GM23338 (cell line): ENCODE measurements around the gene NR2C1. TPM values are rescaled to one million over a fixed set of nuclear protein-coding genes. Genes with fewer than 3 reads are reported as not detected.

ENCODE experiments used
- ATAC-seq: fragments of 200-7000 bp; cut with Tn5 transposase; 3 replicates; pipeline ENCODE4 v1.9.1; 2020
- DNase-seq: peaks from one replicate; pipeline ENCODE4 v3.0.0-alpha.2; 2015; ENCODE audit warnings: low spot score
- H2AFZ ChIP-seq: fragments of 200-600 bp; sonication (generic); 2 replicates; pipeline ENCODE4 v1.8.0; 2016; ENCODE audit warnings: antibody characterized with exemption, mild to moderate bottlenecking, moderate library complexity
- H3F3A ChIP-seq: fragments of 200-600 bp; sonication (generic); replicated peaks from 2 replicates; pipeline ENCODE4 v1.8.0; 2017; ENCODE audit warnings: antibody characterized with exemption, mixed run types, low read depth
- H3K27ac ChIP-seq: fragments of 200-600 bp; sonication (generic); 2 replicates; pipeline ENCODE4 v1.6.1; 2016; ENCODE audit warnings: low read depth
- H3K27me3 ChIP-seq: fragments of 200-600 bp; sonication (generic); 2 replicates; pipeline ENCODE4 v1.8.0; 2016; ENCODE audit warnings: mild to moderate bottlenecking, mixed run types, moderate library complexity; ENCODE audit not compliant: insufficient read depth
- H3K36me3 ChIP-seq: fragments of 200-600 bp; sonication (generic); 2 replicates; pipeline ENCODE4 v1.8.0; 2016; ENCODE audit warnings: mild to moderate bottlenecking; ENCODE audit not compliant: insufficient read depth
- H3K4me1 ChIP-seq: fragments of 200-600 bp; sonication (generic); 2 replicates; pipeline ENCODE4 v1.8.0; 2016; ENCODE audit warnings: mild to moderate bottlenecking, moderate library complexity; ENCODE audit not compliant: insufficient read depth
- H3K4me2 ChIP-seq: fragments of 200-600 bp; sonication (generic); 2 replicates; pipeline ENCODE4 v1.7.1; 2017; ENCODE audit warnings: mixed run types
- H3K4me3 ChIP-seq: fragments of 200-600 bp; sonication (generic); 2 replicates; pipeline ENCODE4 v1.6.1; 2016; ENCODE audit warnings: mixed run types
- H3K79me2 ChIP-seq: fragments of 200-600 bp; sonication (generic); replicated peaks from 2 replicates; pipeline ENCODE4 v1.8.0; 2017; ENCODE audit warnings: mild to moderate bottlenecking; ENCODE audit not compliant: insufficient read depth
- H3K9me2 ChIP-seq: fragments of 200-600 bp; sonication (generic); 2 replicates; pipeline ENCODE4 v1.8.0; 2017; ENCODE audit not compliant: insufficient read depth
- H4K20me1 ChIP-seq: fragments of 200-600 bp; sonication (generic); replicated peaks from 2 replicates; pipeline ENCODE4 v1.8.0; 2017; ENCODE audit warnings: mild to moderate bottlenecking; ENCODE audit not compliant: insufficient read depth
- H3K27ac Mint-ChIP-seq: 2 replicates; pipeline ENCODE4 v1.8.0; 2020; ENCODE audit warnings: inconsistent platforms, mild to moderate bottlenecking, moderate library complexity, mixed read lengths
- H3K27me3 Mint-ChIP-seq: 3 replicates; pipeline ENCODE4 v1.8.0; 2022; ENCODE audit warnings: low read depth, mild to moderate bottlenecking, moderate library complexity, mixed read lengths, inconsistent platforms; ENCODE audit not compliant: insufficient read depth, poor library complexity
- H3K36me3 Mint-ChIP-seq: 3 replicates; pipeline ENCODE4 v1.8.0; 2021; ENCODE audit warnings: low read depth, mild to moderate bottlenecking, inconsistent platforms, moderate library complexity, mixed read lengths
- H3K4me1 Mint-ChIP-seq: 3 replicates; pipeline ENCODE4 v1.8.0; 2020; ENCODE audit warnings: mild to moderate bottlenecking, inconsistent platforms, mixed read lengths
- H3K4me3 Mint-ChIP-seq: 3 replicates; pipeline ENCODE4 v1.8.0; 2021; ENCODE audit warnings: moderate library complexity, mild to moderate bottlenecking, inconsistent platforms, mixed read lengths
- H3K9me3 Mint-ChIP-seq: 3 replicates; pipeline ENCODE4 v1.8.0; 2020; ENCODE audit warnings: moderate library complexity, mild to moderate bottlenecking, inconsistent platforms, mixed read lengths
- CREB1 ChIP-seq: fragments of 250-450 bp; sonication (Bioruptor Pico); IDR thresholded peaks from 2 replicates; pipeline ENCODE4 v1.5.0; 2020; ENCODE audit warnings: low read depth, mild to moderate bottlenecking, moderate library complexity
- EZH2 ChIP-seq: fragments of 200-600 bp; sonication (generic); IDR thresholded peaks from one replicate; pipeline ENCODE4 v1.8.0; 2017; ENCODE audit warnings: antibody characterized with exemption, mild to moderate bottlenecking, low read depth; ENCODE audit not compliant: unreplicated experiment
- EZH2phosphoT487 ChIP-seq: fragments of 200-600 bp; sonication (generic); IDR thresholded peaks from one replicate; pipeline ENCODE4 v1.8.1; 2018; ENCODE audit warnings: antibody characterized with exemption; ENCODE audit not compliant: unreplicated experiment
- JUNB ChIP-seq: IDR thresholded peaks from one replicate; pipeline ENCODE4 v1.6.1; 2016; ENCODE audit warnings: antibody characterized with exemption; ENCODE audit not compliant: unreplicated experiment
- NANOG ChIP-seq: IDR thresholded peaks from 2 replicates; pipeline ENCODE4 v1.6.1; 2016; ENCODE audit warnings: antibody characterized with exemption, borderline replicate concordance
- POLR2AphosphoS5 ChIP-seq: IDR thresholded peaks from 2 replicates; pipeline ENCODE4 v1.6.1; 2016; ENCODE audit warnings: antibody characterized with exemption, low read depth
- STAT1 ChIP-seq: IDR thresholded peaks from one replicate; pipeline ENCODE4 v1.6.1; 2016; ENCODE audit warnings: antibody characterized with exemption; ENCODE audit not compliant: unreplicated experiment
- ZNF114 ChIP-seq: fragments of 250-450 bp; sonication (Bioruptor Pico); IDR thresholded peaks from 2 replicates; pipeline ENCODE4 v1.5.0; 2020; ENCODE audit warnings: mild to moderate bottlenecking, moderate library complexity
- ZNF331 ChIP-seq: fragments of 250-450 bp; sonication (Bioruptor Pico); IDR thresholded peaks from 2 replicates; pipeline ENCODE4 v1.5.0; 2020; ENCODE audit warnings: low read depth, mild to moderate bottlenecking, moderate library complexity
- polyA plus RNA-seq: library from polyadenylated mRNA; unstranded; fragments of >200 nt; fragmentation: Nextera tagmentation; extraction: Ambion mirVana; gene quantifications from 2 replicates; pipeline ENCODE4 v1.2.1, GENCODE V29; 2016
- total RNA-seq: library from RNA; depleted of rRNA; stranded (reverse); fragments of >200 nt; shearing (Covaris generic); gene quantifications from 2 replicates; pipeline ENCODE4 v1.2.3, GENCODE V29; 2014
- TF ChIP-seq, protein P1 (sequence below): IDR thresholded peaks from one replicate; pipeline ENCODE4 v1.6.1; 2018; ENCODE audit warnings: antibody characterized with exemption; ENCODE audit not compliant: unreplicated experiment
- TF ChIP-seq, protein P2 (sequence below): IDR thresholded peaks from 2 replicates; pipeline ENCODE4 v1.6.1; 2016; ENCODE audit warnings: antibody characterized with exemption
- TF ChIP-seq, protein P3 (sequence below), 2 experiments: fragments of 200-600 bp in 1 of 2; sonication (generic) in 1 of 2; conservative IDR thresholded peaks; 2 replicates each; pipeline versions ENCODE4 v1.5.1 to v1.6.1; 2016 to 2017; ENCODE audit warnings: antibody characterized with exemption in 2 of 2, low read depth in 2 of 2, mild to moderate bottlenecking in 2 of 2, moderate library complexity in 1 of 2
- TF ChIP-seq, protein P4 (sequence below): fragments of 250-450 bp; sonication (Bioruptor Pico); IDR thresholded peaks from 2 replicates; pipeline ENCODE4 v1.5.0; 2020; ENCODE audit warnings: mild to moderate bottlenecking, moderate library complexity

The NR2C1 gene
- total and polyA plus RNA-seq, 2 experiments from 2014 or later = 41.1 to 45.3 TPM

DNA sequence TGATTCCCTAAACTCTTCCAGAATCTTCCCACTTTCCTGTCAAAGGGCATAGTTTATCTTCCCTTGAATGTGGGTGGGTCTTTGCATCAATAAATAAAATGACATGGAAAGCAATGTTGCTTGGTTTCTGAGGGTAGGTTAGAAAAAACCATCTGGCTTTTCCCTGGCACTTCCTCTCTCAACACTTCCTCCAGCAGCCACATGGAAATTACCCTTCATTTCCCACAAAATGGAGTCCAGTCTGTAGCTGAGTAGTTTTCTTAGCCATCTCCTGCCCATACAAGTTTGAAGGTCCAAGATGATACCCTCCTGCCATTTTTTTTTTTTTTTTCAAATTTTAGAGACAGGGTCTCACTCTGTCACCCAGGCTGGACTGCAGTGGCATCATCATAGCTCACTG, 58.9 kb downstream of the NR2C1 start:
- no peaks in the 10 kb centered on the region for H3K4me1 ChIP-seq
- H3K4me3 ChIP-seq = no peak overlapping the region
- H4K20me1 ChIP-seq = no peaks in the 10 kb centered on the region
- H3K79me2 ChIP-seq = no peaks in the 10 kb centered on the region
- no peaks in the 10 kb centered on the region for H3K27me3 ChIP-seq
- H3K9me2 ChIP-seq = no peaks in the 10 kb centered on the region
- H3K27ac Mint-ChIP-seq = no peak overlapping the region
- H3K36me3 Mint-ChIP-seq = peaks cover 5% of the 10 kb centered on the region; the same call in 1 of the 3 replicates
- H3K27ac ChIP-seq = no peak overlapping the region
- H3F3A ChIP-seq = no peaks in the 10 kb centered on the region
- no peaks in the 10 kb centered on the region for H3K4me1 Mint-ChIP-seq
- no peaks in the 10 kb centered on the region for H3K27me3 Mint-ChIP-seq
- no peaks in the 10 kb centered on the region for H3K36me3 ChIP-seq
- H3K4me2 ChIP-seq = no peak overlapping the region
- ATAC-seq (no peak), DNase-seq (peak; percentile 13)
- H3K9me3 Mint-ChIP-seq = no peaks in the 10 kb centered on the region
- H2AFZ ChIP-seq = no peak overlapping the region
- TF ChIP-seq NANOG (no peak), POLR2AphosphoS5 (no peak), ZNF114 (CRISPR knock-in tag) (no peak), JUNB (no peak), EZH2phosphoT487 (no peak), EZH2 (no peak), CREB1 (CRISPR knock-in tag) (no peak), ZNF331 (CRISPR knock-in tag) (no peak), STAT1 (no peak)
- TF ChIP-seq, protein P1, sequence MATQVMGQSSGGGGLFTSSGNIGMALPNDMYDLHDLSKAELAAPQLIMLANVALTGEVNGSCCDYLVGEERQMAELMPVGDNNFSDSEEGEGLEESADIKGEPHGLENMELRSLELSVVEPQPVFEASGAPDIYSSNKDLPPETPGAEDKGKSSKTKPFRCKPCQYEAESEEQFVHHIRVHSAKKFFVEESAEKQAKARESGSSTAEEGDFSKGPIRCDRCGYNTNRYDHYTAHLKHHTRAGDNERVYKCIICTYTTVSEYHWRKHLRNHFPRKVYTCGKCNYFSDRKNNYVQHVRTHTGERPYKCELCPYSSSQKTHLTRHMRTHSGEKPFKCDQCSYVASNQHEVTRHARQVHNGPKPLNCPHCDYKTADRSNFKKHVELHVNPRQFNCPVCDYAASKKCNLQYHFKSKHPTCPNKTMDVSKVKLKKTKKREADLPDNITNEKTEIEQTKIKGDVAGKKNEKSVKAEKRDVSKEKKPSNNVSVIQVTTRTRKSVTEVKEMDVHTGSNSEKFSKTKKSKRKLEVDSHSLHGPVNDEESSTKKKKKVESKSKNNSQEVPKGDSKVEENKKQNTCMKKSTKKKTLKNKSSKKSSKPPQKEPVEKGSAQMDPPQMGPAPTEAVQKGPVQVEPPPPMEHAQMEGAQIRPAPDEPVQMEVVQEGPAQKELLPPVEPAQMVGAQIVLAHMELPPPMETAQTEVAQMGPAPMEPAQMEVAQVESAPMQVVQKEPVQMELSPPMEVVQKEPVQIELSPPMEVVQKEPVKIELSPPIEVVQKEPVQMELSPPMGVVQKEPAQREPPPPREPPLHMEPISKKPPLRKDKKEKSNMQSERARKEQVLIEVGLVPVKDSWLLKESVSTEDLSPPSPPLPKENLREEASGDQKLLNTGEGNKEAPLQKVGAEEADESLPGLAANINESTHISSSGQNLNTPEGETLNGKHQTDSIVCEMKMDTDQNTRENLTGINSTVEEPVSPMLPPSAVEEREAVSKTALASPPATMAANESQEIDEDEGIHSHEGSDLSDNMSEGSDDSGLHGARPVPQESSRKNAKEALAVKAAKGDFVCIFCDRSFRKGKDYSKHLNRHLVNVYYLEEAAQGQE = no peak
- TF ChIP-seq, protein P2, sequence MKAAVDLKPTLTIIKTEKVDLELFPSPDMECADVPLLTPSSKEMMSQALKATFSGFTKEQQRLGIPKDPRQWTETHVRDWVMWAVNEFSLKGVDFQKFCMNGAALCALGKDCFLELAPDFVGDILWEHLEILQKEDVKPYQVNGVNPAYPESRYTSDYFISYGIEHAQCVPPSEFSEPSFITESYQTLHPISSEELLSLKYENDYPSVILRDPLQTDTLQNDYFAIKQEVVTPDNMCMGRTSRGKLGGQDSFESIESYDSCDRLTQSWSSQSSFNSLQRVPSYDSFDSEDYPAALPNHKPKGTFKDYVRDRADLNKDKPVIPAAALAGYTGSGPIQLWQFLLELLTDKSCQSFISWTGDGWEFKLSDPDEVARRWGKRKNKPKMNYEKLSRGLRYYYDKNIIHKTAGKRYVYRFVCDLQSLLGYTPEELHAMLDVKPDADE = no peak
- TF ChIP-seq, protein P3, sequence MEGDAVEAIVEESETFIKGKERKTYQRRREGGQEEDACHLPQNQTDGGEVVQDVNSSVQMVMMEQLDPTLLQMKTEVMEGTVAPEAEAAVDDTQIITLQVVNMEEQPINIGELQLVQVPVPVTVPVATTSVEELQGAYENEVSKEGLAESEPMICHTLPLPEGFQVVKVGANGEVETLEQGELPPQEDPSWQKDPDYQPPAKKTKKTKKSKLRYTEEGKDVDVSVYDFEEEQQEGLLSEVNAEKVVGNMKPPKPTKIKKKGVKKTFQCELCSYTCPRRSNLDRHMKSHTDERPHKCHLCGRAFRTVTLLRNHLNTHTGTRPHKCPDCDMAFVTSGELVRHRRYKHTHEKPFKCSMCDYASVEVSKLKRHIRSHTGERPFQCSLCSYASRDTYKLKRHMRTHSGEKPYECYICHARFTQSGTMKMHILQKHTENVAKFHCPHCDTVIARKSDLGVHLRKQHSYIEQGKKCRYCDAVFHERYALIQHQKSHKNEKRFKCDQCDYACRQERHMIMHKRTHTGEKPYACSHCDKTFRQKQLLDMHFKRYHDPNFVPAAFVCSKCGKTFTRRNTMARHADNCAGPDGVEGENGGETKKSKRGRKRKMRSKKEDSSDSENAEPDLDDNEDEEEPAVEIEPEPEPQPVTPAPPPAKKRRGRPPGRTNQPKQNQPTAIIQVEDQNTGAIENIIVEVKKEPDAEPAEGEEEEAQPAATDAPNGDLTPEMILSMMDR (conservative IDR thresholded peaks at IDR 0.05; ENCODE audit: low read depth in 2 of 2) = no peak
- TF ChIP-seq, protein P4, sequence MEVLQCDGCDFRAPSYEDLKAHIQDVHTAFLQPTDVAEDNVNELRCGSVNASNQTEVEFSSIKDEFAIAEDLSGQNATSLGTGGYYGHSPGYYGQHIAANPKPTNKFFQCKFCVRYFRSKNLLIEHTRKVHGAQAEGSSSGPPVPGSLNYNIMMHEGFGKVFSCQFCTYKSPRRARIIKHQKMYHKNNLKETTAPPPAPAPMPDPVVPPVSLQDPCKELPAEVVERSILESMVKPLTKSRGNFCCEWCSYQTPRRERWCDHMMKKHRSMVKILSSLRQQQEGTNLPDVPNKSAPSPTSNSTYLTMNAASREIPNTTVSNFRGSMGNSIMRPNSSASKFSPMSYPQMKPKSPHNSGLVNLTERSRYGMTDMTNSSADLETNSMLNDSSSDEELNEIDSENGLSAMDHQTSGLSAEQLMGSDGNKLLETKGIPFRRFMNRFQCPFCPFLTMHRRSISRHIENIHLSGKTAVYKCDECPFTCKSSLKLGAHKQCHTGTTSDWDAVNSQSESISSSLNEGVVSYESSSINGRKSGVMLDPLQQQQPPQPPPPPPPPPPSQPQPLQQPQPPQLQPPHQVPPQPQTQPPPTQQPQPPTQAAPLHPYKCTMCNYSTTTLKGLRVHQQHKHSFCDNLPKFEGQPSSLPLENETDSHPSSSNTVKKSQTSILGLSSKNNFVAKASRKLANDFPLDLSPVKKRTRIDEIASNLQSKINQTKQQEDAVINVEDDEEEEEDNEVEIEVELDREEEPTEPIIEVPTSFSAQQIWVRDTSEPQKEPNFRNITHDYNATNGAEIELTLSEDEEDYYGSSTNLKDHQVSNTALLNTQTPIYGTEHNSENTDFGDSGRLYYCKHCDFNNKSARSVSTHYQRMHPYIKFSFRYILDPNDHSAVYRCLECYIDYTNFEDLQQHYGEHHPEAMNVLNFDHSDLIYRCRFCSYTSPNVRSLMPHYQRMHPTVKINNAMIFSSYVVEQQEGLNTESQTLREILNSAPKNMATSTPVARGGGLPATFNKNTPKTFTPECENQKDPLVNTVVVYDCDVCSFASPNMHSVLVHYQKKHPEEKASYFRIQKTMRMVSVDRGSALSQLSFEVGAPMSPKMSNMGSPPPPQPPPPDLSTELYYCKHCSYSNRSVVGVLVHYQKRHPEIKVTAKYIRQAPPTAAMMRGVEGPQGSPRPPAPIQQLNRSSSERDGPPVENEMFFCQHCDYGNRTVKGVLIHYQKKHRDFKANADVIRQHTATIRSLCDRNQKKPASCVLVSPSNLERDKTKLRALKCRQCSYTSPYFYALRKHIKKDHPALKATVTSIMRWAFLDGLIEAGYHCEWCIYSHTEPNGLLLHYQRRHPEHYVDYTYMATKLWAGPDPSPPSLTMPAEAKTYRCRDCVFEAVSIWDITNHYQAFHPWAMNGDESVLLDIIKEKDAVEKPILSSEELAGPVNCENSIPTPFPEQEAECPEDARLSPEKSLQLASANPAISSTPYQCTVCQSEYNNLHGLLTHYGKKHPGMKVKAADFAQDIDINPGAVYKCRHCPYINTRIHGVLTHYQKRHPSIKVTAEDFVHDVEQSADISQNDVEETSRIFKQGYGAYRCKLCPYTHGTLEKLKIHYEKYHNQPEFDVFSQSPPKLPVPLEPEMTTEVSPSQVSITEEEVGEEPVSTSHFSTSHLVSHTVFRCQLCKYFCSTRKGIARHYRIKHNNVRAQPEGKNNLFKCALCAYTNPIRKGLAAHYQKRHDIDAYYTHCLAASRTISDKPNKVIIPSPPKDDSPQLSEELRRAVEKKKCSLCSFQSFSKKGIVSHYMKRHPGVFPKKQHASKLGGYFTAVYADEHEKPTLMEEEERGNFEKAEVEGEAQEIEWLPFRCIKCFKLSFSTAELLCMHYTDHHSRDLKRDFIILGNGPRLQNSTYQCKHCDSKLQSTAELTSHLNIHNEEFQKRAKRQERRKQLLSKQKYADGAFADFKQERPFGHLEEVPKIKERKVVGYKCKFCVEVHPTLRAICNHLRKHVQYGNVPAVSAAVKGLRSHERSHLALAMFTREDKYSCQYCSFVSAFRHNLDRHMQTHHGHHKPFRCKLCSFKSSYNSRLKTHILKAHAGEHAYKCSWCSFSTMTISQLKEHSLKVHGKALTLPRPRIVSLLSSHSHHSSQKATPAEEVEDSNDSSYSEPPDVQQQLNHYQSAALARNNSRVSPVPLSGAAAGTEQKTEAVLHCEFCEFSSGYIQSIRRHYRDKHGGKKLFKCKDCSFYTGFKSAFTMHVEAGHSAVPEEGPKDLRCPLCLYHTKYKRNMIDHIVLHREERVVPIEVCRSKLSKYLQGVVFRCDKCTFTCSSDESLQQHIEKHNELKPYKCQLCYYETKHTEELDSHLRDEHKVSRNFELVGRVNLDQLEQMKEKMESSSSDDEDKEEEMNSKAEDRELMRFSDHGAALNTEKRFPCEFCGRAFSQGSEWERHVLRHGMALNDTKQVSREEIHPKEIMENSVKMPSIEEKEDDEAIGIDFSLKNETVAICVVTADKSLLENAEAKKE (CRISPR knock-in tag) = no peak
- H3K4me3 Mint-ChIP-seq = no peak overlapping the region
